DLD1 (cell line): ENCODE measurements around the gene ETV6.

ENCODE experiments used
- in situ Hi-C: cut with HindIII; loops from 2 replicates; pipeline ENCODE4 v1.10.0; 2017; ENCODE audit warnings: low sequenced_read_pairs

Gene ETV6

GRCh38 chr12:11713202-11713601, 63.7 kb downstream of the ETV6 start:
- in situ Hi-C loops = no loop called here

- in situ Hi-C loops = no loop called here
Measured at GRCh38 chr12:11714626-11715025, 65.2 kb downstream of the ETV6 start.

GRCh38 chr12:11715621-11716020, 66.1 kb downstream of the ETV6 start:
- in situ Hi-C loops = no loop called here

GRCh38 chr12:11716794-11717518, 67.5 kb downstream of the ETV6 start:
- in situ Hi-C loops = no loop called here

- in situ Hi-C loops = no loop called here
Measured at GRCh38 chr12:11717519-11717961, 68.1 kb downstream of the ETV6 start.

- in situ Hi-C loops = no loop called here
Measured at GRCh38 chr12:11718105-11718504, 68.6 kb downstream of the ETV6 start.

GRCh38 chr12:11718768-11719253, 69.3 kb downstream of the ETV6 start:
- in situ Hi-C loops = no loop called here

GRCh38 chr12:11719678-11720099, 70.2 kb downstream of the ETV6 start:
- in situ Hi-C loops = no loop called here

- in situ Hi-C loops = no loop called here
Measured at GRCh38 chr12:11722071-11722470, 72.6 kb downstream of the ETV6 start.

GRCh38 chr12:11722578-11723138, 73.2 kb downstream of the ETV6 start:
- in situ Hi-C loops = no loop called here

- in situ Hi-C loops = no loop called here
Measured at GRCh38 chr12:11723993-11724392, 74.5 kb downstream of the ETV6 start.

GRCh38 chr12:11724888-11725311, 75.4 kb downstream of the ETV6 start:
- in situ Hi-C loops = no loop called here

- in situ Hi-C loops = no loop called here
Measured at GRCh38 chr12:11725686-11726085, 76.2 kb downstream of the ETV6 start.

- in situ Hi-C loops = no loop called here
Measured at GRCh38 chr12:11726659-11727058, 77.2 kb downstream of the ETV6 start.

- in situ Hi-C loops = no loop called here
Measured at GRCh38 chr12:11727133-11727664, 77.7 kb downstream of the ETV6 start.

GRCh38 chr12:11728154-11728755, 78.8 kb downstream of the ETV6 start:
- in situ Hi-C loops = no loop called here

GRCh38 chr12:11729008-11729407, 79.5 kb downstream of the ETV6 start:
- in situ Hi-C loops = no loop called here

- in situ Hi-C loops = no loop called here
Measured at GRCh38 chr12:11729439-11730150, 80.1 kb downstream of the ETV6 start.

GRCh38 chr12:11730299-11731041, 81.0 kb downstream of the ETV6 start:
- in situ Hi-C loops = no loop called here

GRCh38 chr12:11731042-11731357, 81.5 kb downstream of the ETV6 start:
- in situ Hi-C loops = no loop called here

- in situ Hi-C loops = no loop called here
Measured at GRCh38 chr12:11731455-11731854, 82.0 kb downstream of the ETV6 start.
